Bone marrow (tissue), 2 donors: Measurements from ENCODE around the gene ADGRL2.

Experiments
- DNase-seq, 2 donors: peaks; one replicate each; lab custom pipeline; 2025; lab: John Stamatoyannopoulos, UW

ADGRL2 gene

GRCh38 chr1:81912383-81912782 lies 111.6 kb downstream of the ADGRL2 start:
- no peak for DNase-seq

GRCh38 chr1:81915937-81916336 lies 115.2 kb downstream of the ADGRL2 start:
- no peak for DNase-seq

GRCh38 chr1:81920245-81920740 lies 119.6 kb downstream of the ADGRL2 start:
- DNase-seq, result no peak

- no peak for DNase-seq
Observed at GRCh38 chr1:81920886-81921285, 120.2 kb downstream of the ADGRL2 start.

GRCh38 chr1:81921344-81921743 lies 120.6 kb downstream of the ADGRL2 start:
- no peak for DNase-seq

- DNase-seq, result no peak
Observed at GRCh38 chr1:81921851-81922462, 121.2 kb downstream of the ADGRL2 start.

- no peak for DNase-seq
Observed at GRCh38 chr1:81922955-81923354, 122.2 kb downstream of the ADGRL2 start.

GRCh38 chr1:81929106-81929505 lies 128.4 kb downstream of the ADGRL2 start:
- DNase-seq, result no peak

- DNase-seq, result no peak
Observed at GRCh38 chr1:81936853-81937252, 136.1 kb downstream of the ADGRL2 start.

GRCh38 chr1:81937791-81938450 lies 137.2 kb downstream of the ADGRL2 start:
- DNase-seq, result no peak

GRCh38 chr1:81948495-81948894 lies 147.8 kb downstream of the ADGRL2 start:
- DNase-seq, result no peak

GRCh38 chr1:81949421-81949820 lies 148.7 kb downstream of the ADGRL2 start:
- no peak for DNase-seq

- no peak for DNase-seq
Observed at GRCh38 chr1:81950037-81950436, 149.3 kb downstream of the ADGRL2 start.

GRCh38 chr1:81950591-81951244 lies 150.0 kb downstream of the ADGRL2 start:
- no peak for DNase-seq

GRCh38 chr1:81954534-81955020 lies 153.8 kb downstream of the ADGRL2 start:
- DNase-seq, result no peak

GRCh38 chr1:81967951-81968350 lies 167.2 kb downstream of the ADGRL2 start:
- DNase-seq, result no peak

GRCh38 chr1:81970416-81970815 lies 169.7 kb downstream of the ADGRL2 start:
- DNase-seq, result no peak

GRCh38 chr1:81974222-81974841 lies 173.6 kb downstream of the ADGRL2 start:
- no peak for DNase-seq

GRCh38 chr1:81974883-81975555 lies 174.3 kb downstream of the ADGRL2 start:
- no peak for DNase-seq

GRCh38 chr1:81976539-81976938 lies 175.8 kb downstream of the ADGRL2 start:
- no peak for DNase-seq

- DNase-seq, result no peak
Observed at GRCh38 chr1:81978945-81979344, 178.2 kb downstream of the ADGRL2 start.

- DNase-seq, result no peak
Observed at GRCh38 chr1:81982523-81982922, 181.8 kb downstream of the ADGRL2 start.
